HG02938 (cell line): Measurements from ENCODE around the gene TP53I13.

Experiments used
- ATAC-seq: cut with Tn5 transposase; IDR thresholded peaks from one replicate; pipeline ENCODE4 v1.9.1; 2021; ENCODE audit warnings: mild to moderate bottlenecking, moderate library complexity; ENCODE audit not compliant: unreplicated experiment

Gene TP53I13

DNA sequence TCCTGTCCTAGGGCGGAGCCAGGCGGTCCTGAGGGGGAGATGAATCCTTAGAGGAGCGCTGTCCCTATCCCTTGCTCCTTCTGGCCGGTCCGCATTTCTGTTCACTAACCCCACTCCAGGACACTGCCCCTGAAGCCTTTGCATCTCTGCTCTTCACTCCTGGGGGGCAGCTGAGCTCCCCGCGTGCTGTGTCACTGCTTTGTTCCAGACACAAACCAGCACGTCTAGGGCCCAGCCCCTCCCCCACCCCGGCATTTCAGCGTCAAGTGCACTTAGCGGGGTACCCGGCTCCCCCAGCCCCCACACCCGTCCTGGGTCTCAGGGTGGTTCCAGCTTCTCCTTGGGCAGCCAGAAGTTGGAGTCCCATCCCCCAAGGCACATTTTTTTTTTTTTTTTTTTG is 45.4 kb downstream of the TP53I13 start:
- ATAC-seq = no peak

DNA sequence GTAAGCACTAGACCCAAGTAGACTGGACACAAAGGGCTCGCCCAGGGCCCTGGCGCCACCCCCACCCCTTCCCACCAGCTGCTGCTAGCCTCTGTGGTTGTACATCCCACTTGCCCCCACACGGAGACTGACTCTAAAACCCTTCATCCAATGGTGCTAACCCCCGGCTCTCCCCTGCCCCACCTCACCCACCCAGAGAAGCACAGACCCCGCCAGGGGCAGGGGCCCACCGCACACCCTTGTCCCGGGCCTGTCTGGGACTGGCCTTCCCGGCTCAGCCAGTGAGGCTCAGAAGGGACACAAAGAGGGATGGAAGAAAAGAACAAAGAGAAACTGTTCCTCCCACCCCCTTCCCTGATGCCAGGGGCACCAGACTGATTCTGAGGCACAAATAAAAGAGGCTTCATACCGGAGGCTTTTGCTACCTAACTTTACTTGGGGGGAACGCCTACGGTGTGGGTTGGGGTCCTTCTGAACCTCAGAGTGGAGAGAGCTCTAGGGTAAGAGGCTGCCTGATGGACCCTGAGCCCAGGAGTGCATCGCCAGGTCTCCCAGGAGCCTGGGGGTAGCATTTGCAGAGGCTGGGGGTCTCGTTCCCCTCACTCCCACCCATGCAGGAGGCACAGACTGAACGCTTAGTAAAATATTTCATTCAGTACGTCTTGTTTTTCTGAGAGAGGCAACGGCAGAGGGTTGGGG is 46.0 kb downstream of the TP53I13 start:
- no peak for ATAC-seq

DNA sequence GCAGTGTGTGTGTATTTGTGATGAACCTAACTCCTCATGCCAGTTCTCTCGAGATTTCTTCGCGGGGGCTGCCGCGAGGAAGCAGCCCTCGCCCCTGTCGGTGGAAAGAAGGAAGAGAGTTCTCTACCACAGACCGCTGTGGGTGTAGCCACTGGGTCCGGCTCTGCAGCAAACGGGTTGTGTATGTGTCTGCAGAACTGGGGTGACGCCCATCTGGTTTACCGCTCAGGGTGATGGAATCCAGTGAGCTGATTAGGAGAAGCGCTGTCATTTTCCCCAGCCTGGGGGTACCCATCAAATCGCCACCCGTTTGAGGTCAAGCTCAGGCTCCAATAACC is 46.5 kb downstream of the TP53I13 start:
- ATAC-seq = no peak

DNA sequence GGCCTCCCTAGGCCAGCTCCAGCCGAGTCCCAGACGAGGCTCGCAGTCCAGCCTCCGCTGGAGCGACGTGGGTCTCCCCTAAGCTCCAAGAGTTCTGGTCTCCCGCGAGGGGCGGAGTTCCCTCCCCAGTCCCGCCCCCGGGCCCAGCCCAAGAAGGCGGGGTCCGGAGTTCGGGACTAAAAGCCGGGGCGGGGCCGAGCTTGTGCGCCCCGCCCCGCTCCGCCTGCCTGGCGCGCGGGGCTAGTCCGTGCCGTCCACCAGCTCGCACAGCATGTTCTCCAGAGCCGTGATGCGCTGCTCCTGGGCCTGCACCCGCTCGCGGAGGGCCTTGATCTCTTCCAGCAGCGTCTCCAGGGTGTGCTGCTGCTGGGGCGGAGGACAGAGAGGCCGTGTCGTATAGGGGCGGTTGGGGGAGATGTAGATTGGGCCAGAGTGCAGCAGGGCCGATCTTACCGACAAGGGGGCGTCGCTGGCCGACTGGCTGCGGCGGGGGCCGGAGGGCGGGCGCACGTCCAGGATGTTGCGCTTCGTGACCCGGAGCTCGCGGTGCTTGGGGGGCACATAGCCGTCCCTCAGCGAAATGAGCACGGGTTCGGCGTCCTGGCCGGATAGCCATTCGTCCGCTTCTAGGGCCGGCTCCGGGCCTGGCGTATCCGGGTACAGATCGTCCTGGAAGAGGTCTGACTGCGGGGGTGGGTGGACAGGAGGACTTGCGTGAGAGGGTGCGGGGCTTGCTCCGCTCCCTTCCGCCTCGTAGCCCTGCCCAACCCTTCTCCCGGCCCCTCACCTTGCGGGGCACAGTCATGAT is 47.2 kb downstream of the TP53I13 start:
- no peak for ATAC-seq

DNA sequence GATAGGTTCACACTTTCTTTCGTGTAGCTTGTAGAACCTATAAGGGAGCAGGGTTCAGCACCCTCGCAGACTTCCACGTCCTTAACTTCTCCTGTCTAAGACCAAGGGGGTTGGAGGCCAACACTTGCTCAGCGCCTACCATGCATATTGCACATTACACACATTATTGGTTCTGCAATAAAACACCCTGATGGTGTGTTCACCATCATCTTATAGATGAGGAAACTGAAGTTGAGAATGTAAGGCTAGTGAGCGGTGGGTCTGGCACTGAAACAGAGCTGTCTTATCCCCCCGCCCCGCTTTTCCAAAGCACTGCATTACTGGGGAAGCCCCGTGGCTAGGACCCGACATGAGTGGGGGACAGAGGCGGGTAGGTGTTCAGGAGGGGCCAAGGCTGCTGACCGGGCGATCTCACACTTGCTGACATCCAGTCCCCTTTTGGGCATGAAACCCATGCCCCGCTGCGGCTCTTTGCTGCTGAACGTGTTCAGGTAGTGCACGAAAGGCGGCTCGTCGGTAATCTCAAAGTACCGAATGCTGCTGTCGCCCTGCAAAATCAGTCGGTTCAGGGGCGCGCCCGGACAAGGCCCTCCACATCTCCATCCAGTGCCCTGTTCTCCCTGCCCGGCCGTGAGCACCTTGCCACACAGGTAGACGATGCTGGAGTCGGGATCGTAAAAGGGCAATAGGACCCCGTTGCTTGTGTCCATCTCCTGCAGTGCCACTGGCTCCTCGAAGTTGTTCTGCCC is 48.0 kb downstream of the TP53I13 start:
- ATAC-seq = no peak

DNA sequence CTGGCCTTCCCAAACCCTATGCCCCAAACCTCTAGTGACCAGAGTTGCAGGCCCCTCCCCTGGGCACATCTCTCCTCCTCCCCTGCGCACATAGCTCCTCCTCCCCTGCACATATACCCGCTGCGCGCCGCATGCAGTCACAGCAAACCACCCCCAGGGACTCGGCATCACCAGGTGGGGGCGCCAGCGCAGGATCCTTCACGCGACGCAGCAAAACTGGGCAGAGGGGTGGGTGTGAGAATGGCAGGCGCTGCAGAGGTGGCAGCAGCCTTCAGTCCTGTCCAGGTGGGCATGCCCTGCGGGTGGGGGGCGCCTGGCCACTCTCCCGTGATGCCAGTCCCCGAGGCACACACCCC is 48.6 kb downstream of the TP53I13 start:
- peak; percentile 44 for ATAC-seq

DNA sequence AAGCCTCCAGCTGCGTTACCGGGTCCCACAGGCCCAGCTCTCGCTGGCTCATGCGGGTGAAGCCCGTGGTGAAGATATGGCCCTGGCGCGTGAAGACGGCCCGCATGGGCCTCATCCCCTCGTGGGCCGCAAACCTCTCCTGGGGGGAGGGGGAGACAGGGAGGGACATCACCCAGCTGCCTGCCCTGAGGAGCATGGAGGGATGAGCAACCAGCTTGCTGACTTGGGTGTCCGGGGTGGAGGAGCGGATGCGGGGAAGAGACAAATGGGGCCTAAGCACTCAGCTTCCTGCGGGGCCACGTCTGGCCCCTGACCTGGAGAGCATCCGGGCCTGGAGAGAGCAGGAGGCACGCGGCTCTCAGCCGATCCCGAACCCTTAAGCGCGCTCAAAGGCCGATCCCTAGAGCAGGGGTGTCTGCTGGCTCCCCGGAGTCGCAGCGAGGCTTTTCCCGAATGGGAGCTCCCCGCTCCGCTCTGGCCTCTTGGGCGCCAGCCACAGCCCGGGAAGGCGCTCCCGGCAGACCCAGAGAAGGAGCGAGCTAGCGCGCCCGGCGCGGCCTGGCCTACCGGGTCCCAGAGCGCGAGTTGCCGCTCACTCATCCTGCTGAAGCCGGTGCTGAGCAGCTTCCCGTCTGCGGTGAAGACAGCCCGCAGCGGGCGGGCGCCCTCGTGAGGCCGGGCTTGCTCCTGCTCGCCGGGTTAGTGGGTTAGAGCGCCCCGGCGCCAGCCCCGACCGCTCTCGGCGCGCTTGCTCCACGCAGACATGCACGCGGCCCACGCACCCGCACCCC is 49.2 kb downstream of the TP53I13 start:
- peak; percentile 7 for ATAC-seq

DNA sequence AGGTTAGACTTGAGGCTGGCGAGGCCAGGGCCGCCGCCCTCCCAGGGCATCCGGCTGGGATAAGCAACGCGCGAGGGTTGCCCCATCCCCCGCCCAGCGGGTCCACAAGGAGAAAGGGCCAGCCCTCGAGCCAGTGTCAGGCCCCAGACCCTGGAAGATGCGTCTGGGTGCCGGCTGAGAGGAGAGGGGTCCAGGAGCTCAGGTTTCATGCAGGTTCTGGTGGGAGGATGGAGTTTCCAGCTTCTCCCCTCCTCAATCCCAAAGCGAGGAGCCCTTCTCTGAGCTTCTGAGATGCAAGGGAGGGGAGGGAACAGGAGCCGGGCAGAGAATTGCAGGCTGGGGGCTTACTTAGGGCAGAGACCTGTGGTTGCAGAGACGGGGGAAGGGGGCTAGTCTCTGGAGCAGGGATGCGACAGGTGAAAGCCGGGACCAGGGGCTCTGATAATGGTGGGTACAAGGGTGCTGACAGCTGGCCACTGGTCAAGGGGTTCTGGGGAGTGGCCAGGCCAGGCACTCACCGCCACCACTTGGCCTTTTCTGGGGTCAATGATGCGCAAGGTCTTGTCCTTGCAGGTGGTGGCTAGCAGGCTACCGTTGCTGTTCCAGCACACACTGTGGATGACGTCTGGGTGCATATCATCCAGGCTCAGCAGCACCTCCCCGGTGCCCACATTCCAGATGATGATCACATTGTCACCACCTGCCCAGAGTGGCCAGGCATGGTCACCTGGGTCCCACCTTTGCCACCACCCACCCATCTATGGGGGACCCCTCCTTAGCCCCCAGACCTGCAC is 50.0 kb downstream of the TP53I13 start:
- ATAC-seq = no peak

DNA sequence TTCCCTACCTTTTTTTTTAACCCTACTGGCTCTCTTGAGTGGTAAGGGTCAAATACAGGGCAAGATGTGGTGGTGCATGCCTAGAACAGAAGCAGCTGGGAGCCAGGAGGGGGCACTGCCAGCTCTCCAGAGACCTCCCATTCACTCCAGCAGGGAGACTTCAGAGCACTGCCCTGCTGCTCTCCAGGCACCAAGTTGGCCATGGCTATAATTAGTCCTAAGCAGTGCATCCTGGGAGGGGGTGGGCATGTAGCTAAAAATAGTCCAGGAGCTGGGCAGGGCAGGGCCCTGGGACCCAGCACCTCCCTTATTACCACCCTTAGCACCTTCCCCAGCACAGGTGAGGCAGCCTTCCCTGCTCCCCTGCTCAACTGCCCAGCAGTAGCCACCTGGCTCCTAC is 50.8 kb downstream of the TP53I13 start:
- no peak for ATAC-seq

DNA sequence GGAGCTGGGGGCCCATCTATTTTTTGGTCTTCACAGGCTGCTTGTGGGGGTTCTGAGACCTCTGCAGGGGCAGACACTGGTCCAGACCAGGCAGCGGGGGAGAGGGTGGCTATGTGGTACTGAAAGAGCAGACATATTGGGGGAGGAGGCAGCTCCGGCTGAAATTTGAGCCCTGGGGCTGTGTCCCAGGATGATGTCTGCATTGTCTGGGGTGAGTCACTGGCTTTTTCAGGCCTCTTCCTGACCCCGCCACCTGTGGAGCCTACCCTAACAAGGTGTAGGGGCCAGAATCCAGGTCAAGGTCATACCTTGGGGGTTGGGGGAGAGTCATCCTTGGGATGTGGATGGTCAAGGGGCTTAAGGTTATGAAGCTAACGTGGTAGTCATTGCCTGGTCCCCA is 51.8 kb downstream of the TP53I13 start:
- ATAC-seq = no peak

DNA sequence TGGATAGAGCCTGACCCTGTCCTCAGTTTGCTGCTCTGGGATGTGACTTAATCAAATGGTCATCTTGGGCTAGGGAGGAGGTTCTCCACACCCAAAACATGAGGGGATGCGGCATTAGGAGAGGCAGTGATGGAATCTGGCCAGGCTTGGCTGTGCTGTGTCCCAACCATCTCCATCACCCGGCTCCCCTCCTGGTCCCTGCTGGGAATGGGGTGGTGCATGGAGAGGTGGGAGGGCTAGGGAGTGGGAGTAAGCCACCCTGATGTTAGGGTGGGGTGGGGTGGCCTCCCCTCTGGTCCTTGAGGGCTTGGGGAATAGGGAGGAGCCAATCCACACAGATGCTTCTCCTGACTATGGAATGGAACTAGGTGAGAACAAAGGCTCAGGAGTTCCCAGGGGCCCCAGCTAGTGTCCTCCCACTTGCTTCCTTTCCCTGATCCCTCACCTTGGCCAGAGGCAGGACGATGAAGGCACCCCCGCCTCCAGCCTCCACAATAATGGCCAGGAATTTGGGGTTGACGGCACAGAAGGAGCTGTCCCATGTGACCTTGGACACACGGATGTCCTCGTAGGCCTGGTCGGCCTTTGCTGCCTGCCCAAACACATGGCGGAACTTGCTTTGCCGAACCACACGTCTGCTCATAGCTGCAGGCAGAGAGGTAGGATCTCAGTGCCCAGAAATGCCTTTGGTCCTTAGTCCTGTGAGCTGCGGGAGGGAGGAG is 52.4 kb downstream of the TP53I13 start:
- no peak for ATAC-seq

DNA sequence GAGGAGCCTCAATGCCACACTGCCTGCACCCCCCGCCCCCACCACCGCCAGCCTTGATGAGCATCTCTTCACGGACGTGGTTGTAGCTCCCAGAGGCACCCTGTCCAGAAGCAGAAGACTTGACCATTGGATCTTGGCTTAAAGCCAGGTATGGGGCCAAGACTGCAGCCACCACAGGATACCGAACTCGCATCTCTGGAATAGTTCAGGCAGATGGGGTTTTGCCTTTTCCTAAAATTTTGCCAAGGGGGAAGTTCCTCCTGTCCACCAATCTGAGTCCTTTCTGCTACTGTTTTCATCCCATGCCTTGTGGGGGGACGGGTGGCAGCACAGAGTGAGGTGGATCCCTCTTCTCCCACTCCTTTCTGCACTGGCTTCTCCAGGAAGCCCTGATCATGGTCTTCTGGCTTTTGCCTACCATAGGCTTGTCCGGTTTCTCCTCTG is 53.3 kb downstream of the TP53I13 start:
- no peak for ATAC-seq
